Uterus (tissue), 4 donors: ENCODE measurements around the gene KRT71. TPM values are rescaled to one million over a fixed set of nuclear protein-coding genes. Genes with fewer than 3 reads are reported as not detected.

Source experiments
- DNase-seq, 2 donors: peaks; one replicate each; pipeline ENCODE4 v3.0.0-alpha.2; 2019 to 2020
- H3K27ac ChIP-seq, 2 donors: fragments of 200-600 bp; sonication (generic); 1 replicate in 1 of 2; 2 replicates in 1 of 2; pipeline ENCODE4 v1.5.1; 2016 to 2018
- H3K27me3 ChIP-seq, 2 donors: fragments of 200-600 bp; sonication (generic); one replicate each; pipeline ENCODE4 v1.5.1; 2018 to 2019; ENCODE audit warnings: control low read depth in 1 of 2
- H3K36me3 ChIP-seq, 2 donors: fragments of 200-600 bp; sonication (generic); one replicate each; pipeline ENCODE4 v1.5.1; 2019; ENCODE audit warnings: control low read depth in 1 of 2
- H3K4me1 ChIP-seq, 2 donors: fragments of 200-600 bp; sonication (generic); one replicate each; pipeline ENCODE4 v1.5.1; 2018 to 2019; ENCODE audit warnings: control low read depth in 1 of 2
- H3K4me3 ChIP-seq, 2 donors: fragments of 200-600 bp; sonication (generic); 1 replicate in 1 of 2; 2 replicates in 1 of 2; pipeline ENCODE4 v1.5.1; 2018 to 2019; ENCODE audit warnings: mild to moderate bottlenecking in 1 of 2
- H3K9me3 ChIP-seq, 2 donors: fragments of 200-600 bp; sonication (generic); one replicate each; pipeline ENCODE4 v1.5.1; 2019; ENCODE audit warnings: control low read depth in 1 of 2
- CTCF ChIP-seq, 4 experiments: fragments of 200-600 bp in 2 of 4; fragments of 450-650 bp in 2 of 4; sonication (generic) in 2 of 4; IDR thresholded peaks; one replicate each; pipeline ENCODE4 v1.5.1; 2016 to 2019; ENCODE audit warnings: antibody characterized with exemption in 4 of 4, mild to moderate bottlenecking in 2 of 4, moderate library complexity in 1 of 4
- POLR2A ChIP-seq, 2 donors: fragments of 450-650 bp; IDR thresholded peaks; one replicate each; pipeline ENCODE4 v1.6.1; 2016; ENCODE audit warnings: antibody characterized with exemption in 2 of 2, mild to moderate bottlenecking in 1 of 2, moderate library complexity in 1 of 2
- intact Hi-C: fragments of 100-400 bp; cut with DNase I; formaldehyde crosslinking; loops from one replicate; pipeline ENCODE4 v1.15.1; 2023; ENCODE audit warnings: low total_unique reads
- total RNA-seq, 4 donors: library from RNA; depleted of rRNA in 3 of 4; stranded (reverse); fragments of >200 nt in 3 of 4; gene quantifications; one replicate each; pipeline versions ENCODE4 v1.1.0 to v1.2.4, GENCODE V29; 2014 to 2023
- donor health status: DM: yes; HTN: yes; CAD: no.

KRT71 gene
- total RNA-seq, 4 donors from 2014 or later, result not detected

- no peak overlapping the region for H3K27ac ChIP-seq
- no peaks in the 10 kb centered on the region for H3K4me1 ChIP-seq
- TF ChIP-seq POLR2A (IDR thresholded peaks at IDR 0.05) (no peak), CTCF (IDR thresholded peaks at IDR 0.05) (no peak)
- no peaks in the 10 kb centered on the region for H3K9me3 ChIP-seq
- H3K4me3 ChIP-seq, result no peak overlapping the region
- H3K36me3 ChIP-seq, result no peaks in the 10 kb centered on the region
- H3K27me3 ChIP-seq, result no peaks in the 10 kb centered on the region
- no peak for DNase-seq
- intact Hi-C loops, result no loop called here
These were observed 24.4 kb upstream of the KRT71 start for GRCh38 chr12:52577316-52577715.

GRCh38 chr12:52575948-52576347, 23.0 kb upstream of the KRT71 start:
- H3K27me3 ChIP-seq, result no peaks in the 10 kb centered on the region
- no peak overlapping the region for H3K4me3 ChIP-seq
- TF ChIP-seq CTCF (IDR thresholded peaks at IDR 0.05), result no peak
- no peaks in the 10 kb centered on the region for H3K4me1 ChIP-seq
- H3K27ac ChIP-seq, result no peak overlapping the region
- H3K9me3 ChIP-seq, result no peaks in the 10 kb centered on the region
- DNase-seq, result no peak
- no peaks in the 10 kb centered on the region for H3K36me3 ChIP-seq
- intact Hi-C loops, result no loop called here

GRCh38 chr12:52575256-52575655, 22.3 kb upstream of the KRT71 start:
- intact Hi-C loops, result no loop called here
- no peak for DNase-seq
- no peaks in the 10 kb centered on the region for H3K4me1 ChIP-seq
- H3K9me3 ChIP-seq, result no peaks in the 10 kb centered on the region
- H3K27me3 ChIP-seq, result no peaks in the 10 kb centered on the region
- H3K27ac ChIP-seq, result no peak overlapping the region
- no peaks in the 10 kb centered on the region for H3K36me3 ChIP-seq
- TF ChIP-seq CTCF (IDR thresholded peaks at IDR 0.05) (no peak), POLR2A (IDR thresholded peaks at IDR 0.05) (no peak)
- no peak overlapping the region for H3K4me3 ChIP-seq

GRCh38 chr12:52573743-52574142, 20.8 kb upstream of the KRT71 start, which contains the start of gene KRT74:
Gene KRT74, minus strand, starts transcription at chr12:52573843. Its CDS starts 66 bp downstream, at chr12:52573777.
- no peak for DNase-seq
- TF ChIP-seq POLR2A (IDR thresholded peaks at IDR 0.05) (no peak), CTCF (IDR thresholded peaks at IDR 0.05) (no peak)
- H3K4me3 ChIP-seq, result no peak within 1 kb of the TSS
- no peaks in the 10 kb centered on the region for H3K9me3 ChIP-seq
- intact Hi-C loops, result no loop called here
- no peaks in the 10 kb centered on the region for H3K4me1 ChIP-seq
- H3K36me3 ChIP-seq, result no peaks in the 10 kb centered on the region
- no peaks in the 10 kb centered on the region for H3K27me3 ChIP-seq
- H3K27ac ChIP-seq, result no peak within 1 kb of the TSS

GRCh38 chr12:52573306-52573705, 20.4 kb upstream of the KRT71 start:
- no peaks in the 10 kb centered on the region for H3K27me3 ChIP-seq
- no peak overlapping the region for H3K27ac ChIP-seq
- intact Hi-C loops, result no loop called here
- H3K4me1 ChIP-seq, result no peaks in the 10 kb centered on the region
- no peaks in the 10 kb centered on the region for H3K9me3 ChIP-seq
- no peaks in the 10 kb centered on the region for H3K36me3 ChIP-seq
- no peak for DNase-seq
- TF ChIP-seq CTCF (IDR thresholded peaks at IDR 0.05) (no peak), POLR2A (IDR thresholded peaks at IDR 0.05) (no peak)
- no peak overlapping the region for H3K4me3 ChIP-seq
